CD4-positive, alpha-beta T cell treated with Interleukin-17A for 4 hours (primary cell): ENCODE measurements around the gene MFAP3.
"Not testable (repeated sequence)": the region's sequence is repeated elsewhere in the genome, so short reads cannot be mapped to it uniquely, and the experiment has no call there.

Experiments
- DNase-seq: peaks from one replicate; pipeline ENCODE4 v3.0.0-alpha.2; 2020; ENCODE audit warnings: mixed read lengths

Gene MFAP3

GRCh38 chr5:154038707-154039457, at the start of gene MFAP3, which contains the start of gene FAM114A2:
Gene MFAP3 (plus strand): TSS chr5:154038967. CDS start chr5:154049723, 10,756 bp downstream.
Gene FAM114A2 (minus strand): TSS chr5:154038910. CDS start chr5:154034953, 3,957 bp downstream.
- peak; percentile 88 for DNase-seq

DNA sequence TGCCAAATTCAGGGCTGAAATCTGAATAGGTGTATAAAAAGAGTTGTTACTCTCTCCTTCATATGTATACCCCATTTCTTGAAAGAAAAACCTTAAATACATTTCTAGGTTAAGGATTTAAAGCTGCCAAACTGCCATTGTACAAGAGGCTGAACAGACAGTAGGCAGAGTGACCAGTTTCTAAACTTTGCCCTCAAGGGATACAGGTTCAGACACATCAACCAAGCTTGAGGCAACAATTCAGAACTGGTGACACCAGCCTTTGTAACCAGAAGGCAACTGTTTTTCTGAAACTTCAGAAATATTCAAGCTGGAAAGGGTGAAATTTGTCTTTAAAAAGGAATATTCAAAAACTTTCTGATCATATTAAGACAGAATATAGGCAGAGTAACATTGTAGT, 47.6 kb upstream of the MFAP3 start:
- DNase-seq = no peak

- DNase-seq = no peak
Measured at GRCh38 chr5:153998010-153998409, 40.8 kb upstream of the MFAP3 start.

GRCh38 chr5:153998768-153999167, 40.0 kb upstream of the MFAP3 start:
- DNase-seq = no peak

GRCh38 chr5:153999995-154000394, 38.8 kb upstream of the MFAP3 start:
- no peak for DNase-seq

DNA sequence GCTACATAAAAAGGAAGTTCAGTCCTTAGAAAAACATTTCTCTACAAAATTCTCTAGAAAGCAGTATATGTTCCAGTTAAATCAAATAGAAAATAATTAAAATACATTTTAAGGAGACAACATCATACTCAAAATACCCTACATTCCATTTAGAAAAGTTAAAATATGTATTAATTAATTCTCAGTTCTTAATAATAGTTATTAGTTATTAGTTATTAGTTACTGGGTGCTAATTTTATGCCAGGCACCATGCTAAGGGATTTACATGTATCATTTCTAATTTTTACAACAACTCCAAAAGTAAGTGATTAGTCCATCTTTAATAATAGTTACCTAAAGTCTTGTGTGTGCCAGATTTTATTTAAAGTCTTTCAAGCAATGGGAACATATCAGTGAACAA, 38.1 kb upstream of the MFAP3 start:
- DNase-seq = no peak

GRCh38 chr5:154002093-154002492, 36.7 kb upstream of the MFAP3 start:
- DNase-seq = no peak

GRCh38 chr5:154002511-154003020, 36.2 kb upstream of the MFAP3 start:
- DNase-seq = no peak

DNA sequence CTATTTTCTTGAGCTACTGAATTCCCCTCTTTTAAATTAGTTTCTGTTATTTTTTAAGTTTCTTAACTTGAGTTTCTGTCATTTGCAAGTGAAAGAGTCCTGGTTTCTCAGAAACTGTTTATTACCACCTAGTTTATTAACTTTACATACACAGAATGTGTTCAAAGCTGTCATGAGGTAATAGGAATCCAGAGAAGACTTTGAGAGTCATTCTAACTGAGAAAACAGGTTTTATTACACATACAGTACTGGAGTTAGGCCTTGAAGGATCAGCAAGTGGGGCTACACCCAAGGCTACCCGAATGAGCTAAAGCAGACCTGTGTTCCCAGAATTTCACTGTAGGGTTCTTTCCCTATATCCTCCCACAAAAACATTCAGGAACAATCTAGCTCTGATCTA, 33.1 kb upstream of the MFAP3 start:
- no peak for DNase-seq

GRCh38 chr5:154010660-154011059, 28.1 kb upstream of the MFAP3 start:
- DNase-seq = no peak

DNA sequence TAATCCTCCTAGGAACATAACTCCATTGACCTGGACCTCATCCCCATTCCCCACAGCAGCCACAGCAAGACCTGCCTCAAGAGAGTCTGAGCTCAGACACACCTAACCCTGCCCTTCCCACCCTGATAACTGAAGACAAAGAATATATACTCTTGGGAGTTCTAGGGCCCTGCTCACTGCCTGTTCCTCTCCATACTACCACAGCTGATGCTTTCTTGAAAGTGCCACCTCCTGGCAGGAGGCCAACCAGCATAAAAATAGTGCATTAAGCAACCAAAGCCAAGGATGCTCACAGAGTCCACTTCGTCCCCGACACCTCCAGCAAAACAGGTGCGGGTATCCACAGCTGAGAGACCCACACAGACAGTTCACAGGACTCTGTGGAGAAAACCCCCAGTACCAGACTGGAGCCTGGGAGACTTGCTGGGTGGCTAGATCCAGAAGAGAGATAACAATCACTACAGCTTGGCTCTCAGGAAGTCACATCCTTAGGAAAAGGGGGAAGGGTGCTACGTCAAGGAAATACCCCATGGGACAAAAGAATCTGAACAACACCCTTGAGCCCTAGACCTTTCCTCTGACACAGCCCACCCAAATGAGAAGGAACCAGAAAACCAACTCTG, 23.6 kb upstream of the MFAP3 start:
- no peak for DNase-seq

GRCh38 chr5:154018919-154019318, 19.8 kb upstream of the MFAP3 start:
- DNase-seq = not testable (repeated sequence)

DNA sequence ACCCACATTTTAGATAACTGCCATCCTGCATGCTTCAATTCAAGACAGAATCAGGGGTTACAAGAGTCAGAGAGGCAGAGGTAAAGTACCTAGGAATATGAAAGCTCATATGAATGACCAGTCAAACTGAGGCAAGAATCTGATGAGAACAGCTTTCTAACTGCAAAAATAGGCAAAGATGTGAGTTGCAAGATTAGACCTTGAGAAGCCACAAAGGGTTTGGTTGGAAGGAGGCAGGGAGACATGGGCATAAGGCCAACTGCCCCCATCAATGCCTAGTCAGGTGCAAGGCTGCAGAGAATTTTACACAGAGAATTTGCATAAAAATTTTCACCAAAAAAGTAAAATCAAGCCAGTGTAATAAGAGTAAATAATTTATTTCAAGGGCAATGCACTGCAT, 12.8 kb upstream of the MFAP3 start:
- DNase-seq = no peak

DNA sequence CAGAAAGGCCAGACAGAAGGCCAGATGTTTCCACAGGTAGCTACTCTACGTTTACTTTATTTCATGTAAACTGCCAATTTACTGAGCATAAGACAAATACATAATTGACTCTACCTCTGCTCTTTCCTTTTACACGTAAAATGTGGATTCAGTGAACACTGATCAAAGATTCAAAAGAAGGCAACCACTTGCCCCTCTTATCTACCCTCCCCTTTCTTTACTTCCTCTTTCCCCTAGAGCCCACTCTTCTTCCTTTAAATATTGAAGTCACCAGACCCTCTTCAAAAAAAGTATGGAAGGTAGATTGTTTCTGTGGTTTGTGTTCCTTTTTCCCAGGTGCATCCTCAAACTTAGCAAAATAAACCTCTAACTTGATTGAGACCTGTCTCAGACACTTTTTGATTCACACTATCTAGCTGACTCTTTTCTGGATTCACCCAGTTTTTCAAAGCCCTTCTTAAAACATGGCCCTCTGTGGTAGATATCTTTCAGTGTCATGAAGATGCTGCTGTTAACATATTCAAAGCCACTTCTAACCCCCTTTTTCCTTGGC, 6.8 kb upstream of the MFAP3 start:
- DNase-seq = no peak

DNA sequence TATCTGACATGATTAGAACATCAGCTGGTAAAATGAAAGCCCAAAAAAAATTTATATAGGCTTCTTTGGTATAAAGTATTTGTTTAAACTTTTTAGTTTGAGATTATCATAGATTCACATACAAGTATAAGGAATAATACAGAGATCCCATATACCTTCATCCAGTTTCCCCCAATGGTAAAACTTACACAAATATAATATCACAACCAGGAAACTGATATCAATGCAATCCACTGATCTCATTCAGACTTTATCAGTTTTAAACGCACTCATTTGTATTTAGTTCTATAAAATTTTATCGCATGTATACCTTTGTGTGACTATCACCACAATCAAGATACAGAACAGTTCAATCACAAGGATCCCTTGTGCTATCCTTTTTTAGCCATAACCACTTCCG, 3.8 kb upstream of the MFAP3 start:
- DNase-seq = no peak

- peak; percentile 45 for DNase-seq
Measured at GRCh38 chr5:154038261-154038706, 483 bp upstream of the MFAP3 start.

DNA sequence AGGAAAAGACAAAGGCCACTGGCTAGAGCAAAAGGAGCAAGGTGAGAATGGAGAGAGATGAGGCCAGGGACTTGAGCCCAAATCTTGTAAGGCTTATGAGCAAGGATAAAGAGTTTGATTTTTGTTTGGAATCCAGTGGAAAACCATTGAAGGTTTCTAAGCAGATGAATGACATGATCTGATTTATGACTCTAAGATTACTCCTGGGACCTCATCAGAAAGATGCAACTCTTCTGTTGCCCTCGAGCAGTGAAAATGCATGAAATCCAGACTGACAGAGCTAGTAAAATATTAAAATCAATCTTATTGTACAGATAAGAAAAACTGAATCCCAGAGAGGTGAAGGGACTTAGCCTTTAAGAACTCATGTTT, 677 bp downstream of the MFAP3 start:
- no peak for DNase-seq

GRCh38 chr5:154042766-154043165, 4.0 kb downstream of the MFAP3 start:
- DNase-seq = no peak

- no peak for DNase-seq
Measured at GRCh38 chr5:154044099-154044498, 5.3 kb downstream of the MFAP3 start.

- DNase-seq = no peak
Measured at GRCh38 chr5:154044581-154044980, 5.8 kb downstream of the MFAP3 start.

DNA sequence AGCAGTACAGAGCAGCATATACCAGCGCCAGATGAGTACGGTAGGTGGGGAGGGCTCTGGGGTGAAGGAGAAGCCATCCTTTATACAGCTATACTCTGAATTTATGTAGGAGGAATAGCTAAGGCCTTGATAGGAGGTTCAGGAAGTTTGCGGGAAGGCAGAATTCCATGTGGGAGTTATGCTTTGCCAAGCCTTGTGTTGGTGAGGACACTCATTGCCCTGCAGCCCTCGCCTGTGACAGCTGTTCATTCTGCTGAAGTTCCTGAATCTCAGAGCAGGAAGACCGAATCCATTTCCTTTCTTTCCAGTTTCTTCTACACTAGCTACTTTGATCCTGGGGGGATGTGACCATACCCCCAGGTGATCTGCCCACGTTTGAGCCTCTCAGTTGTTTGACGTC, 7.7 kb downstream of the MFAP3 start:
- no peak for DNase-seq

DNA sequence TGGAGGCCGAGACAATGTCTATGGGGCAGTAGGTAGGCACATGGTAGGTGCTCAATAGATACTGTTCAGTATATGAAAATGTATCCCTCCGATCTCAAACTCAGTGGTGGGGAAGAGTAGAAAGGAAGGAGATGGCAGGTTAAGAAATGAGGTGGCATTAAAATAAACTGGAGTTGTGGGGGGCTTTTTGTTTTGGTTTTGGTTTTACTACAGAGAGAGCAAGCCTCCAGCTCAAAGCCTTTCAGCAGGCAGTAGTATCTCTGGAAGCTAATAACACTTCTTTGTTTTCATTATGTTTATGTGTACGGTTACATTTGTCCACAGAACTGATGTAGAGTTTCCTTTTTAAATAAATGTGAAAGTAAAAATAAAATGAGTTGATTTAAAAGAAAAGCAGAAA, 8.6 kb downstream of the MFAP3 start:
- DNase-seq = no peak

DNA sequence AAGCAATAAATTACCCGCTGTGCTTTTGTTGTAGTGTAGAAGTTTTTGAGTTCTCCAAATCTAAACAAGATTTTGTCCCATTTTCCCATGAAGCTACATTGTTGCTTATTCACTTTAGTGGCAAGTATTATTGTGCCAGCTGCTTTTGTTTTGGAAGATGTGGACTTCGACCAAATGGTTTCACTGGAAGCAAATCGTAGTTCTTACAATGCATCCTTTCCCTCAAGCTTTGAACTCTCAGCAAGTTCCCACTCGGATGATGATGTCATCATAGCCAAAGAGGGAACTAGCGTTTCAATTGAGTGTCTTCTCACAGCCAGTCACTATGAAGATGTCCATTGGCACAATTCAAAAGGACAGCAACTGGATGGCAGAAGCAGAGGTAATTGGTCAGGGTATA, 10.9 kb downstream of the MFAP3 start:
- no peak for DNase-seq

- DNase-seq = no peak
Measured at GRCh38 chr5:154053468-154053867, 14.7 kb downstream of the MFAP3 start.
